Thyroid gland (tissue), 4 donors: Measurements from ENCODE around the gene FLCN.

Source experiments
- CTCF ChIP-seq, 6 experiments: fragments of 200-600 bp in 3 of 6; fragments of 450-650 bp in 3 of 6; sonication (generic) in 3 of 6; IDR thresholded peaks; one replicate each; pipeline ENCODE4 v1.5.1; 2016 to 2019; ENCODE audit warnings: antibody characterized with exemption in 6 of 6, mild to moderate bottlenecking in 2 of 6, inconsistent platforms in 1 of 6, moderate library complexity in 1 of 6
- POLR2A ChIP-seq, 2 donors: fragments of 450-650 bp; IDR thresholded peaks; one replicate each; pipeline ENCODE4 v1.6.1; 2017; ENCODE audit warnings: antibody characterized with exemption in 2 of 2, mild to moderate bottlenecking in 2 of 2, moderate library complexity in 1 of 2

- no peak for TF ChIP-seq POLR2A (IDR thresholded peaks at IDR 0.05)
- TF ChIP-seq CTCF (IDR thresholded peaks at IDR 0.05): no peak
These were observed 54.3 kb downstream of the FLCN start for GRCh38 chr17:17182598-17183136.
